LNCaP clone FGC (cell line): Measurements from ENCODE around the gene AP1S2.
"Not testable (repeated sequence)": the region's sequence is repeated elsewhere in the genome, so short reads cannot be mapped to it uniquely, and the experiment has no call there.

Experiments
- DNase-seq: peaks from one replicate; pipeline ENCODE4 v3.0.0-alpha.2; 2011; ENCODE audit warnings: low read depth
- H3K4me3 ChIP-seq: 2 replicates; pipeline ENCODE4 v1.5.1; 2011; ENCODE audit warnings: mild to moderate bottlenecking, low read depth, low read length, control low read depth
- CTCF ChIP-seq: IDR thresholded peaks from 2 replicates; pipeline ENCODE4 v1.5.1; 2012; ENCODE audit warnings: mild to moderate bottlenecking; ENCODE audit not compliant: control insufficient read depth, insufficient read depth; ENCODE audit errors: extremely low read depth

Gene AP1S2

GRCh38 chrX:15883540-15883863 is 28.9 kb upstream of the AP1S2 start:
- no peak overlapping the region for H3K4me3 ChIP-seq
- DNase-seq = no peak
- TF ChIP-seq CTCF = no peak

- H3K4me3 ChIP-seq = no peak overlapping the region
- TF ChIP-seq CTCF = no peak
- DNase-seq = no peak
These were observed 28.3 kb upstream of the AP1S2 start for GRCh38 chrX:15882704-15883539.

GRCh38 chrX:15881381-15881897 is 26.8 kb upstream of the AP1S2 start:
- H3K4me3 ChIP-seq = no peak overlapping the region
- DNase-seq = no peak
- TF ChIP-seq CTCF = no peak

- H3K4me3 ChIP-seq, DNase-seq: not testable (repeated sequence)
These were observed 23.3 kb upstream of the AP1S2 start for GRCh38 chrX:15877914-15878313.

- DNase-seq = no peak
- no peak overlapping the region for H3K4me3 ChIP-seq
- TF ChIP-seq CTCF = no peak
These were observed 22.8 kb upstream of the AP1S2 start for GRCh38 chrX:15877380-15877779.

- no peak for DNase-seq
- no peak for TF ChIP-seq CTCF
These were observed 20.1 kb upstream of the AP1S2 start for GRCh38 chrX:15874672-15875071.

GRCh38 chrX:15873566-15873965 is 19.0 kb upstream of the AP1S2 start:
- H3K4me3 ChIP-seq = no peak overlapping the region
- TF ChIP-seq CTCF = no peak
- DNase-seq = no peak

More at GRCh38 chrX:15874672-15875071, 20.1 kb upstream of the AP1S2 start:
- no peak overlapping the region for H3K4me3 ChIP-seq
